ENCODE data around the gene RPS2. TPM values are rescaled to one million over a fixed set of nuclear protein-coding genes. Genes with fewer than 3 reads are reported as not detected.

RPS2 gene
- total and polyA plus RNA-seq, 2 of the 8 experiments (the other 6 are each of a cell fraction or from before 2014, with no cell fraction given): 4,042 to 16,783 TPM

GRCh38 chr16:2009791-2010510 is 45.3 kb upstream of the RPS2 start, which contains the start of gene ZNF598 (continued):
- no peak for TF ChIP-seq SP1 (IDR thresholded peaks at IDR 0.05; ENCODE audit: low read depth, low read length)
- no peak for TF ChIP-seq CHD2 (IDR thresholded peaks at IDR 0.05; ENCODE audit: low read length)
- no peak; the same call in none of the 2 replicates for TF ChIP-seq POLR2AphosphoS5 (IDR thresholded peaks at IDR 0.05; ENCODE audit: low read depth, low read length)
- TF ChIP-seq CTBP2 (IDR thresholded peaks at IDR 0.05; ENCODE audit: borderline replicate concordance, insufficient read depth, insufficient read length, low read length): no peak
- TF ChIP-seq SUZ12 (IDR thresholded peaks at IDR 0.05; ENCODE audit: low read length): no peak
- TF ChIP-seq, protein P1, sequence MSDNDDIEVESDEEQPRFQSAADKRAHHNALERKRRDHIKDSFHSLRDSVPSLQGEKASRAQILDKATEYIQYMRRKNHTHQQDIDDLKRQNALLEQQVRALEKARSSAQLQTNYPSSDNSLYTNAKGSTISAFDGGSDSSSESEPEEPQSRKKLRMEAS (IDR thresholded peaks at IDR 0.05): peak; percentile 75
- no peak for TF ChIP-seq EP300 (IDR thresholded peaks at IDR 0.05; ENCODE audit: borderline replicate concordance in 1 of 2, low read depth in 2 of 2, low read length in 2 of 2)
- TF ChIP-seq HDAC6 (IDR thresholded peaks at IDR 0.05; ENCODE audit: low read depth, low read length): no peak
- TF ChIP-seq BCL11A (IDR thresholded peaks at IDR 0.05; ENCODE audit: low read depth in 2 of 2, low read length in 2 of 2): no peak
- TF ChIP-seq KDM1A (IDR thresholded peaks at IDR 0.05; ENCODE audit: borderline replicate concordance, low read length): no peak
- TF ChIP-seq BACH1 (IDR thresholded peaks at IDR 0.05; ENCODE audit: low read length): 0 out of 2 replicates have a peak, but pooled peaks have one; percentile 16
- TF ChIP-seq POU5F1 (IDR thresholded peaks at IDR 0.05; ENCODE audit: low read depth, low read length): no peak
- no peak for TF ChIP-seq GTF2F1 (IDR thresholded peaks at IDR 0.05; ENCODE audit: borderline replicate concordance, low read depth, low read length)
- no peak for TF ChIP-seq CBX5 (IDR thresholded peaks at IDR 0.05; ENCODE audit: low read depth, low read length)
- no peak for TF ChIP-seq SIX5 (IDR thresholded peaks at IDR 0.05; ENCODE audit: low read depth, low read length)
- no peak for TF ChIP-seq NRF1 (IDR thresholded peaks at IDR 0.05; ENCODE audit: low read depth, low read length)
- no peak for TF ChIP-seq ZNF274 (IDR thresholded peaks at IDR 0.05; ENCODE audit: borderline replicate concordance, extremely low read depth, low read length)
- peak; percentile 80 for TF ChIP-seq KDM4A (IDR thresholded peaks at IDR 0.05; ENCODE audit: low read depth, low read length, severe bottlenecking)
- TF ChIP-seq RXRA (IDR thresholded peaks at IDR 0.05; ENCODE audit: insufficient read depth, low read depth, low read length): no peak
- no peak for TF ChIP-seq MAFK (IDR thresholded peaks at IDR 0.05; ENCODE audit: low read depth, low read length)
- no peak for TF ChIP-seq ATF2 (IDR thresholded peaks at IDR 0.05; ENCODE audit: low read length)
- TF ChIP-seq JUND (IDR thresholded peaks at IDR 0.05; ENCODE audit: low read length): no peak
- TF ChIP-seq GABPA (IDR thresholded peaks at IDR 0.05; ENCODE audit: borderline replicate concordance, insufficient read depth, low read length): peak; percentile 89; the same call in 1 of the 2 replicates

Measured in H1 (cell line).